Esophagus squamous epithelium (tissue), 5 donors: ENCODE results near the gene PTPRN2. TPM values are rescaled to one million over a fixed set of nuclear protein-coding genes. Genes with fewer than 3 reads are reported as not detected.

ENCODE experiments used
- DNase-seq: peaks from one replicate; lab custom pipeline; 2025; lab: John Stamatoyannopoulos, UW
- H3K27ac ChIP-seq, 4 donors: fragments of 200-600 bp; sonication (generic); one replicate each; pipeline ENCODE4 v1.5.1; 2016 to 2019; ENCODE audit warnings: mild to moderate bottlenecking in 1 of 4
- H3K27me3 ChIP-seq, 4 donors: fragments of 200-600 bp; sonication (generic); 1 replicate in 3 of 4; 2 replicates in 1 of 4; pipeline versions ENCODE4 v1.5.1 to v1.6.0; 2017 to 2021; ENCODE audit warnings: antibody characterized with exemption in 1 of 4
- H3K36me3 ChIP-seq, 3 donors: fragments of 200-600 bp; sonication (generic); one replicate each; pipeline ENCODE4 v1.5.1; 2016 to 2019
- H3K4me1 ChIP-seq, 3 donors: fragments of 200-600 bp; sonication (generic); one replicate each; pipeline ENCODE4 v1.5.1; 2017 to 2019
- H3K4me3 ChIP-seq, 4 donors: fragments of 200-600 bp; sonication (generic); 1 replicate in 3 of 4; 2 replicates in 1 of 4; pipeline ENCODE4 v1.5.1; 2016 to 2019; ENCODE audit warnings: mild to moderate bottlenecking in 2 of 4, moderate library complexity in 1 of 4
- H3K9me3 ChIP-seq, 3 donors: fragments of 200-600 bp; sonication (generic); one replicate each; pipeline ENCODE4 v1.5.1; 2016 to 2019
- CTCF ChIP-seq, 6 experiments: fragments of 450-650 bp in 4 of 6; fragments of 200-600 bp in 2 of 6; sonication (generic) in 2 of 6; IDR thresholded peaks; one replicate each; pipeline ENCODE4 v1.5.1; 2016 to 2019; ENCODE audit warnings: antibody characterized with exemption in 6 of 6, mild to moderate bottlenecking in 4 of 6, moderate library complexity in 4 of 6
- POLR2A ChIP-seq, 4 donors: fragments of 450-650 bp; IDR thresholded peaks; one replicate each; pipeline ENCODE4 v1.6.1; 2017; ENCODE audit warnings: antibody characterized with exemption in 4 of 4, mild to moderate bottlenecking in 4 of 4, moderate library complexity in 3 of 4
- WGBS, 2 donors: methylation state at CpG; one replicate each; pipeline ENCODE4 v1.1.5; 2018; 5-methylcytosine and 5-hydroxymethylcytosine counted together
- intact Hi-C: fragments of 100-400 bp; cut with DNase I; formaldehyde crosslinking; loops from one replicate; pipeline ENCODE4 v1.15.0; 2022
- total RNA-seq, 4 donors: library from RNA; depleted of rRNA; stranded (reverse); fragments of >200 nt; gene quantifications; one replicate each; pipeline ENCODE4 v1.1.0, GENCODE V29; 2016
- donor health status: DM: yes; HTN: yes; CAD: no.

PTPRN2 gene
- total RNA-seq, 4 donors from 2014 or later, result 0.38 to 2.7 (median 1.0) TPM

- H3K9me3 ChIP-seq, result peaks cover 0 to 11% (median 11%) of the 10 kb centered on the region in 3 donors
- TF ChIP-seq CTCF (IDR thresholded peaks at IDR 0.05), result no peak
- peaks cover 0 to 21% (median 0%) of the 10 kb centered on the region in 4 donors for H3K27me3 ChIP-seq
- DNase-seq, result no peak
- H3K27ac ChIP-seq, result no peak overlapping the region
- intact Hi-C loops, result no loop called here
- H3K4me1 ChIP-seq, result no peaks in the 10 kb centered on the region
- H3K4me3 ChIP-seq, result no peak overlapping the region
- no peaks in the 10 kb centered on the region for H3K36me3 ChIP-seq
- WGBS, 2 donors, result 76 to 79% methylated on average over 11 of the region's 11 CpGs
Observed at GRCh38 chr7:157774495-157774894, 813.1 kb downstream of the PTPRN2 start.

- intact Hi-C loops, result no loop called here
- no peak for DNase-seq
- whole genome bisulfite sequencing, 2 donors, result 68 to 100% methylated on average over 1 to 4 of the region's 9 CpGs
- Histone ChIP-seq H3K9me3 (peaks cover 0 to 11% (median 11%) of the 10 kb centered on the region in 3 donors), H3K4me1 (no peaks in the 10 kb centered on the region), H3K4me3 (no peak overlapping the region), H3K27me3 (peaks cover 0 to 29% (median 0%) of the 10 kb centered on the region in 4 donors), H3K36me3 (no peaks in the 10 kb centered on the region), H3K27ac (no peak overlapping the region)
- TF ChIP-seq CTCF (IDR thresholded peaks at IDR 0.05) (no peak), POLR2A (IDR thresholded peaks at IDR 0.05) (no peak)
Observed at GRCh38 chr7:157773361-157773760, 814.3 kb downstream of the PTPRN2 start.

DNA sequence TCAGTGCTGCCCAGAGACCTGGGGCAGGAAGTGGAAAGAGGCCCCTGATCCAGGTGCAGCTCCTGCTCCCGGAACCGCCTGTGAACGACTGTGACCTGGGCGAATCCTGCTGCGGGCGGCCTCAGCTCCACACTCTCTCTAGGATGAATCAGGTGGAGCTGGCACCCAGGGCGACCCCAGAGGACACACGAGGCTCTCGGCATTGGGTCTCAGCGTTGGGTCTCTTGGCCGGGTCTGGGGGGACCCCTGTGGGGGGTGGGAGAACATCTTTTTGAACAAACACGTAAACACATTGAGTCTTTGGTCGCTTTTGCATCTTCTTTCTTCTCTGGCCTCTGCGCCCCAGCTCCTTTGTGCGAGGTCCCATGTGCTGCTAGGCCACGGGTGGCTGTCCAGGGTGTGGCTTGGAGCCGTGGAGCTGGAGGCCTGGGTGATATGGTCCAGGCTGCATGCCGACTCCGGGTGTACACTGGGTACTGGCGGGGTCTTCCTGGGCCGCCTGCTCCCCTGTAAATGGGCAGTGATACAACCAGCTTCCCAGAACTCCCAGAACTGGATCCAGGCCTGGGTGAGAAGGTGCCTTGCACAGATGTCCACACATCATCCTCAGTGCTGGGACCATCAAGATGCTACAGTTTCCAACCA, 815.0 kb downstream of the PTPRN2 start:
- 89% methylated on average over 5 to 9 of the region's 21 CpGs for WGBS, 2 donors
- Histone ChIP-seq H3K9me3 (peaks cover 0 to 11% (median 11%) of the 10 kb centered on the region in 3 donors), H3K36me3 (no peaks in the 10 kb centered on the region), H3K4me1 (no peaks in the 10 kb centered on the region), H3K27me3 (peaks cover 0 to 29% (median 0%) of the 10 kb centered on the region in 4 donors), H3K27ac (no peak overlapping the region), H3K4me3 (no peak overlapping the region)
- DNase-seq, result no peak
- intact Hi-C loops, result no loop called here
- TF ChIP-seq POLR2A (IDR thresholded peaks at IDR 0.05), result no peak
- no peak for TF ChIP-seq CTCF (IDR thresholded peaks at IDR 0.05)

DNA sequence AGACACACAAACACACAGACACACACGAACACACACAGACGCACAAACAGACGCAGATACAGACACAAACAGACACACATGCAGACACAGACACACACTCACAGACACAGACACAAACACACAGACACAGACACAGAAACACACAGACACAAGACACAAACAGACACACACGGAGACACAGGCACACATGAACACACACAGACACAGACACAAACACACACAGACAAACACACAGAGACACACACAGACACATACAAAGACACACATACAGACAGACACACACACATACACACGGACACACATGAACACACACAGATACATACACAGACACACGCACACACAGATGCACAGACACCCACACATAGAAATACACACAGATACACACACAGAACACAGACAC, 815.9 kb downstream of the PTPRN2 start:
- Histone ChIP-seq H3K27ac (no peak overlapping the region), H3K4me1 (no peaks in the 10 kb centered on the region), H3K36me3 (no peaks in the 10 kb centered on the region), H3K4me3 (no peak overlapping the region), H3K27me3 (peaks cover 0 to 21% (median 0%) of the 10 kb centered on the region in 4 donors), H3K9me3 (peaks cover 0 to 11% (median 11%) of the 10 kb centered on the region in 3 donors)
- WGBS, 2 donors, result 67 to 92% methylated on average over 6 of the region's 6 CpGs
- TF ChIP-seq POLR2A (IDR thresholded peaks at IDR 0.05) (no peak), CTCF (IDR thresholded peaks at IDR 0.05) (no peak)
- no peak for DNase-seq
- intact Hi-C loops, result no loop called here

DNA sequence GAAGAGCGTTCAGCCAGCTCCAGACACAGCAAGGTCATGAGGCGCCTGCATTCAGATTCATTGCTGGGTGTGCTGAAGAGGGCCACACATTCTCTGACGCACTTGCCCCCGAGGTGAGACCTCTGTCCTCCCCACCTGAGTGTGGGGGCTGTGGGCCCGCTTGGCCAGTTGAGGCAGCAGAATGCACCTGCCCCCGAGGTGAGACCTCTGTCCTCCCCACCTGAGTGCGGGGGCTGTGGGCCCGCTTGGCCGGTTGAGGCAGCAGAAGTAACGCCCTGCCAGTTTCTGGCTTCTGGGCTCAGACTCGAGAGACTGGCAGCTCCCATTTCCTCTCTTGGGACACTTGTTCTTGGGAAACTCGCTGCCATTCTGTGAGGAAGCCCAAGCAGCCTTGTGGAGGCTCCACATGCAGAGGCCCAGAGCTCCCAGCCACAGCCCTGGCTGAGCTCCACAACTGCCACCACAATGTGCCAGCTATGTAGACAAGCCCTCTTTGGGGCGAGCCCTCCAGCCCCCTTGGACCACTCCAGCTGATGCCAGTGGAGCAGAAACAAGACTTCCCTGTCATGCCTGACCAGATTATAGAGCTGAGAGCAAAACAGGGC, 816.8 kb downstream of the PTPRN2 start:
- H3K27ac ChIP-seq, result no peak overlapping the region
- intact Hi-C loops, result no loop called here
- no peak for DNase-seq
- H3K4me3 ChIP-seq, result no peak overlapping the region
- TF ChIP-seq POLR2A (IDR thresholded peaks at IDR 0.05) (no peak), CTCF (IDR thresholded peaks at IDR 0.05) (no peak)
- no peaks in the 10 kb centered on the region for H3K4me1 ChIP-seq
- 100% methylated on average over 3 of the region's 13 CpGs; no CpG with 5 or more reads in 1 of the 2 donors for WGBS, 2 donors
- H3K27me3 ChIP-seq, result peaks cover 0 to 21% (median 0%) of the 10 kb centered on the region in 4 donors
- peaks cover 0 to 11% (median 11%) of the 10 kb centered on the region in 3 donors for H3K9me3 ChIP-seq
- no peaks in the 10 kb centered on the region for H3K36me3 ChIP-seq
